Vagina (tissue), 2 donors: ENCODE data around the gene SEMA6D. TPM values are rescaled to one million over a fixed set of nuclear protein-coding genes. Genes with fewer than 3 reads are reported as not detected.

Experiments used
- DNase-seq, 2 donors: peaks; one replicate each; pipeline ENCODE4 v3.0.0-alpha.2; 2017; ENCODE audit errors: extremely low spot score in 2 of 2
- H3K27ac ChIP-seq: fragments of 200-600 bp; sonication (generic); one replicate; pipeline ENCODE4 v1.5.1; 2019
- H3K27me3 ChIP-seq: fragments of 200-600 bp; sonication (generic); one replicate; pipeline ENCODE4 v1.5.1; 2019
- H3K36me3 ChIP-seq, 2 donors: fragments of 200-600 bp; sonication (generic); one replicate each; pipeline ENCODE4 v1.5.1; 2017 to 2019
- H3K4me1 ChIP-seq: fragments of 200-600 bp; sonication (generic); one replicate; pipeline ENCODE4 v1.5.1; 2019
- H3K4me3 ChIP-seq, 2 donors: fragments of 200-600 bp; sonication (generic); 1 replicate in 1 of 2; 2 replicates in 1 of 2; pipeline ENCODE4 v1.5.1; 2016 to 2019
- H3K9me3 ChIP-seq: fragments of 200-600 bp; sonication (generic); one replicate; pipeline ENCODE4 v1.5.1; 2019
- CTCF ChIP-seq, 3 experiments: fragments of 450-650 bp in 2 of 3; fragments of 200-600 bp in 1 of 3; sonication (generic) in 1 of 3; IDR thresholded peaks; one replicate each; pipeline ENCODE4 v1.5.1; 2017 to 2019; ENCODE audit warnings: antibody characterized with exemption in 3 of 3, mild to moderate bottlenecking in 2 of 3, moderate library complexity in 2 of 3
- POLR2A ChIP-seq, 2 donors: fragments of 450-650 bp; IDR thresholded peaks; one replicate each; pipeline ENCODE4 v1.6.1; 2017; ENCODE audit warnings: antibody characterized with exemption in 2 of 2, mild to moderate bottlenecking in 2 of 2, moderate library complexity in 2 of 2
- POLR2AphosphoS5 ChIP-seq, 2 donors: sonication (generic); formaldehyde crosslinking; IDR thresholded peaks; one replicate each; pipeline ENCODE4 v1.9.0; 2017; ENCODE audit warnings: antibody characterized with exemption in 2 of 2, mild to moderate bottlenecking in 2 of 2, low read depth in 1 of 2; ENCODE audit not compliant: insufficient read depth in 1 of 2
- intact Hi-C: fragments of 100-400 bp; cut with DNase I; formaldehyde crosslinking; loops from one replicate; pipeline ENCODE4 v1.15.1; 2023
- total RNA-seq: library from RNA; depleted of rRNA; stranded (reverse); fragments of >200 nt; gene quantifications from one replicate; pipeline ENCODE4 v1.2.3, GENCODE V29; 2016

SEMA6D gene
- total RNA-seq, 1 donor from 2014 or later, result 34.9 TPM

GRCh38 chr15:47778263-47778770 is 61.0 kb downstream of the SEMA6D start:
- Histone ChIP-seq H3K27me3 (no peaks in the 10 kb centered on the region), H3K4me1 (no peaks in the 10 kb centered on the region), H3K4me3 (no peak overlapping the region), H3K9me3 (no peaks in the 10 kb centered on the region), H3K27ac (no peak overlapping the region), H3K36me3 (no peaks in the 10 kb centered on the region)
- DNase-seq, result no peak
- intact Hi-C loops, result no loop called here
- TF ChIP-seq POLR2A (IDR thresholded peaks at IDR 0.05) (no peak), POLR2AphosphoS5 (IDR thresholded peaks at IDR 0.05; ENCODE audit: insufficient read depth in 1 of 2, low read depth in 1 of 2) (no peak), CTCF (IDR thresholded peaks at IDR 0.05) (no peak)

GRCh38 chr15:47780971-47781370 is 63.7 kb downstream of the SEMA6D start:
- Histone ChIP-seq H3K27me3 (no peaks in the 10 kb centered on the region), H3K27ac (no peak overlapping the region), H3K4me3 (no peak overlapping the region), H3K36me3 (no peaks in the 10 kb centered on the region), H3K4me1 (no peaks in the 10 kb centered on the region), H3K9me3 (no peaks in the 10 kb centered on the region)
- DNase-seq, result no peak
- TF ChIP-seq CTCF (IDR thresholded peaks at IDR 0.05), result no peak
- no peak for TF ChIP-seq POLR2A (IDR thresholded peaks at IDR 0.05)
- no peak for TF ChIP-seq POLR2AphosphoS5 (IDR thresholded peaks at IDR 0.05; ENCODE audit: insufficient read depth in 1 of 2, low read depth in 1 of 2)
- intact Hi-C loops, result no loop called here

- Histone ChIP-seq H3K4me1 (no peaks in the 10 kb centered on the region), H3K27ac (no peak overlapping the region), H3K9me3 (no peaks in the 10 kb centered on the region), H3K4me3 (no peak overlapping the region), H3K27me3 (no peaks in the 10 kb centered on the region), H3K36me3 (no peaks in the 10 kb centered on the region)
- DNase-seq, result no peak
- no peak for TF ChIP-seq POLR2AphosphoS5 (IDR thresholded peaks at IDR 0.05; ENCODE audit: insufficient read depth in 1 of 2, low read depth in 1 of 2)
- TF ChIP-seq CTCF (IDR thresholded peaks at IDR 0.05), result no peak
- no peak for TF ChIP-seq POLR2A (IDR thresholded peaks at IDR 0.05)
- intact Hi-C loops, result no loop called here
Measured at GRCh38 chr15:47781527-47781926, 64.2 kb downstream of the SEMA6D start.

- Histone ChIP-seq H3K27ac (no peak overlapping the region), H3K9me3 (no peaks in the 10 kb centered on the region), H3K4me3 (no peak overlapping the region), H3K4me1 (no peaks in the 10 kb centered on the region), H3K27me3 (no peaks in the 10 kb centered on the region), H3K36me3 (no peaks in the 10 kb centered on the region)
- no peak for TF ChIP-seq POLR2AphosphoS5 (IDR thresholded peaks at IDR 0.05; ENCODE audit: insufficient read depth in 1 of 2, low read depth in 1 of 2)
- TF ChIP-seq CTCF (IDR thresholded peaks at IDR 0.05), result no peak
- no peak for TF ChIP-seq POLR2A (IDR thresholded peaks at IDR 0.05)
- no peak for DNase-seq
- intact Hi-C loops, result no loop called here
Measured at GRCh38 chr15:47784820-47785219, 67.5 kb downstream of the SEMA6D start.

GRCh38 chr15:47786371-47786770 is 69.1 kb downstream of the SEMA6D start:
- no peak for DNase-seq
- H3K36me3 ChIP-seq, result no peaks in the 10 kb centered on the region
- H3K27me3 ChIP-seq, result no peaks in the 10 kb centered on the region
- no peak overlapping the region for H3K4me3 ChIP-seq
- intact Hi-C loops, result no loop called here
- H3K9me3 ChIP-seq, result no peaks in the 10 kb centered on the region
- TF ChIP-seq CTCF (IDR thresholded peaks at IDR 0.05) (no peak), POLR2AphosphoS5 (IDR thresholded peaks at IDR 0.05; ENCODE audit: insufficient read depth in 1 of 2, low read depth in 1 of 2) (no peak), POLR2A (IDR thresholded peaks at IDR 0.05) (no peak)
- no peaks in the 10 kb centered on the region for H3K4me1 ChIP-seq
- H3K27ac ChIP-seq, result no peak overlapping the region
